Stomach (tissue), 9 donors: Measurements from ENCODE around the gene SENP7. TPM values are rescaled to one million over a fixed set of nuclear protein-coding genes. Genes with fewer than 3 reads are reported as not detected.

ENCODE experiments used
- DNase-seq, 2 donors: peaks; one replicate each; pipeline versions ENCODE4 v3.0.0 to v3.0.0-alpha.2; 2013 to 2019
- H3K27ac ChIP-seq, 5 donors: fragments of 200-600 bp in 4 of 5; sonication (generic) in 4 of 5; one replicate each; pipeline ENCODE4 v1.5.1; 2013 to 2019; ENCODE audit warnings: mild to moderate bottlenecking in 1 of 5, moderate library complexity in 1 of 5
- H3K27me3 ChIP-seq, 3 donors: fragments of 200-600 bp; sonication (generic); one replicate each; pipeline ENCODE4 v1.5.1; 2017 to 2019; ENCODE audit warnings: mixed run types in 1 of 3
- H3K36me3 ChIP-seq, 4 donors: fragments of 200-600 bp; sonication (generic); 1 replicate in 3 of 4; 2 replicates in 1 of 4; pipeline ENCODE4 v1.5.1; 2016 to 2019
- H3K4me1 ChIP-seq, 4 donors: fragments of 200-600 bp; sonication (generic); one replicate each; pipeline ENCODE4 v1.5.1; 2016 to 2019
- H3K4me3 ChIP-seq, 4 donors: fragments of 200-600 bp; sonication (generic) in 3 of 4; one replicate each; pipeline ENCODE4 v1.5.1; 2016 to 2019; ENCODE audit warnings: mild to moderate bottlenecking in 1 of 4
- H3K9me3 ChIP-seq, 4 donors: fragments of 200-600 bp; sonication (generic); one replicate each; pipeline ENCODE4 v1.5.1; 2016 to 2019
- EP300 ChIP-seq: sonication (generic); formaldehyde crosslinking; IDR thresholded peaks from one replicate; pipeline ENCODE4 v1.6.1; 2017; ENCODE audit warnings: antibody characterized with exemption
- POLR2A ChIP-seq, 4 donors: fragments of 450-650 bp; IDR thresholded peaks; one replicate each; pipeline ENCODE4 v1.6.1; 2016; ENCODE audit warnings: antibody characterized with exemption in 4 of 4, control low read depth in 2 of 4, mild to moderate bottlenecking in 1 of 4, moderate library complexity in 1 of 4
- POLR2AphosphoS5 ChIP-seq, 3 donors: sonication (generic); formaldehyde crosslinking; IDR thresholded peaks; one replicate each; pipeline ENCODE4 v1.6.1; 2016; ENCODE audit warnings: antibody characterized with exemption in 3 of 3
- WGBS, 5 donors: extraction: QIAGEN DNeasy Blood & Tissue Kit in 3 of 5; methylation state at CpG; one replicate each; pipeline versions ENCODE4 v1.1.5 to v1.1.7; 2013 to 2018; 5-methylcytosine and 5-hydroxymethylcytosine counted together
- intact Hi-C: fragments of 100-400 bp; cut with DNase I; formaldehyde crosslinking; loops from one replicate; pipeline ENCODE4 v1.15.1; 2023; ENCODE audit warnings: low total_unique reads
- polyA plus RNA-seq, 3 donors: library from polyadenylated mRNA; stranded (reverse); fragments of 200-250 nt; gene quantifications; one replicate each; pipeline ENCODE4 v1.2.3, GENCODE V29; 2013
- total RNA-seq, 5 donors: library from RNA; depleted of rRNA; stranded (reverse); fragments of >200 nt; gene quantifications; one replicate each; pipeline versions ENCODE4 v1.1.0 to v1.2.3, GENCODE V29; 2014 to 2016
- TF ChIP-seq, protein P1 (sequence below), 7 experiments: fragments of 450-650 bp in 4 of 7; fragments of 200-600 bp in 3 of 7; sonication (generic) in 3 of 7; IDR thresholded peaks; one replicate each; pipeline ENCODE4 v1.5.1; 2016 to 2019; ENCODE audit warnings: antibody characterized with exemption in 7 of 7, control low read depth in 2 of 7, mild to moderate bottlenecking in 1 of 7
- donor health status: healthy with polysubstance abuse.
- donor health status: Bipolar disorder and iron deficiency.
- donor health status: healthy.

SENP7 gene
- total and polyA plus RNA-seq, 8 donors = 1.4 to 93.1 (median 14.6) TPM

GRCh38 chr3:101418851-101419250 lies 94.2 kb downstream of the SENP7 start:
- peaks cover 0 to 9% (median 3%) of the 10 kb centered on the region in 4 donors for H3K36me3 ChIP-seq
- peaks cover 0 to 4% (median 0%) of the 10 kb centered on the region in 4 donors for H3K4me1 ChIP-seq
- H3K4me3 ChIP-seq = no peak overlapping the region
- H3K9me3 ChIP-seq = no peaks in the 10 kb centered on the region
- TF ChIP-seq EP300 (no peak), POLR2A (IDR thresholded peaks at IDR 0.05) (no peak), POLR2AphosphoS5 (IDR thresholded peaks at IDR 0.05) (no peak)
- TF ChIP-seq, protein P1, sequence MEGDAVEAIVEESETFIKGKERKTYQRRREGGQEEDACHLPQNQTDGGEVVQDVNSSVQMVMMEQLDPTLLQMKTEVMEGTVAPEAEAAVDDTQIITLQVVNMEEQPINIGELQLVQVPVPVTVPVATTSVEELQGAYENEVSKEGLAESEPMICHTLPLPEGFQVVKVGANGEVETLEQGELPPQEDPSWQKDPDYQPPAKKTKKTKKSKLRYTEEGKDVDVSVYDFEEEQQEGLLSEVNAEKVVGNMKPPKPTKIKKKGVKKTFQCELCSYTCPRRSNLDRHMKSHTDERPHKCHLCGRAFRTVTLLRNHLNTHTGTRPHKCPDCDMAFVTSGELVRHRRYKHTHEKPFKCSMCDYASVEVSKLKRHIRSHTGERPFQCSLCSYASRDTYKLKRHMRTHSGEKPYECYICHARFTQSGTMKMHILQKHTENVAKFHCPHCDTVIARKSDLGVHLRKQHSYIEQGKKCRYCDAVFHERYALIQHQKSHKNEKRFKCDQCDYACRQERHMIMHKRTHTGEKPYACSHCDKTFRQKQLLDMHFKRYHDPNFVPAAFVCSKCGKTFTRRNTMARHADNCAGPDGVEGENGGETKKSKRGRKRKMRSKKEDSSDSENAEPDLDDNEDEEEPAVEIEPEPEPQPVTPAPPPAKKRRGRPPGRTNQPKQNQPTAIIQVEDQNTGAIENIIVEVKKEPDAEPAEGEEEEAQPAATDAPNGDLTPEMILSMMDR (IDR thresholded peaks at IDR 0.05) = no peak
- intact Hi-C loops = no loop called here
- no peak for DNase-seq
- no peaks in the 10 kb centered on the region for H3K27me3 ChIP-seq
- WGBS, 5 donors = 79 to 93% (median 86%) methylated on average over 1 of the region's 1 CpG
- H3K27ac ChIP-seq = no peak overlapping the region

DNA sequence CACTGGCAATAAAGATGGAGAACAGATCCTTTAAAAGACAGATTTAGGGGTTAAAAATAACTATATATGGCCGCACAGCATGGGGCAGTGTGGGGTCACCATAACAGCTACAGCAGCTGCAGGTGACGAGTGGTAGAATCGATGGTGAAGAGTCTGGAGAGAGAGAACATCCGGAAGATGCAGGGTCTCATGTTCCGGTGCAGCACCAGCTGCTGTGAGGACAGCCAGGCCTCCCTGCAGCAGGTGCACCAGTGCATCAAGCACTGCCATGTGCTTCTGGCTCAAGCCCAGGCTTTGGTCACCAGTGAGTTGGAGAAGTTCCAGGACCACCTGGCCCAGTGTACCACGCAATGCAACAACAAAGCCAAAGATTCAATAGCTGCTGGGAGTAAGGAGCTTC lies 98.9 kb downstream of the SENP7 start:
- no peaks in the 10 kb centered on the region for H3K27me3 ChIP-seq
- intact Hi-C loops = no loop called here
- H3K9me3 ChIP-seq = peaks cover 0 to 3% (median under 1%) of the 10 kb centered on the region in 4 donors
- peaks cover 0 to 21% (median 4%) of the 10 kb centered on the region in 4 donors for H3K36me3 ChIP-seq
- no peak for DNase-seq
- no peak overlapping the region for H3K27ac ChIP-seq
- WGBS, 5 donors = 81 to 92% (median 84%) methylated on average over 6 of the region's 6 CpGs
- TF ChIP-seq POLR2A (IDR thresholded peaks at IDR 0.05) = no peak
- TF ChIP-seq EP300 = no peak
- TF ChIP-seq POLR2AphosphoS5 (IDR thresholded peaks at IDR 0.05) = no peak
- TF ChIP-seq, protein P1 (IDR thresholded peaks at IDR 0.05) = no peak
- H3K4me1 ChIP-seq = peaks cover 0 to 10% (median 0%) of the 10 kb centered on the region in 4 donors
- H3K4me3 ChIP-seq = no peak overlapping the region

GRCh38 chr3:101413656-101414055 lies 99.4 kb downstream of the SENP7 start:
- intact Hi-C loops = no loop called here
- H3K27ac ChIP-seq = no peak overlapping the region

GRCh38 chr3:101391413-101391950 lies 121.5 kb downstream of the SENP7 start:
- H3K27me3 ChIP-seq = no peaks in the 10 kb centered on the region
- TF ChIP-seq, protein P1 (IDR thresholded peaks at IDR 0.05) = no peak
- no peak for TF ChIP-seq POLR2AphosphoS5 (IDR thresholded peaks at IDR 0.05)
- TF ChIP-seq POLR2A (IDR thresholded peaks at IDR 0.05) = no peak
- TF ChIP-seq EP300 = no peak
- intact Hi-C loops = no loop called here

More at GRCh38 chr3:101413656-101414055, 99.4 kb downstream of the SENP7 start:
- 76 to 89% (median 84%) methylated on average over 2 of the region's 2 CpGs for WGBS, 5 donors
- no peak for TF ChIP-seq EP300
- Histone ChIP-seq H3K27me3 (no peaks in the 10 kb centered on the region), H3K4me1 (peaks cover 0 to 10% (median 0%) of the 10 kb centered on the region in 4 donors), H3K4me3 (no peak overlapping the region), H3K36me3 (peaks cover 0 to 25% (median 6%) of the 10 kb centered on the region in 4 donors), H3K9me3 (peaks cover 0 to 8% (median 4%) of the 10 kb centered on the region in 4 donors)
- DNase-seq = no peak

DNA sequence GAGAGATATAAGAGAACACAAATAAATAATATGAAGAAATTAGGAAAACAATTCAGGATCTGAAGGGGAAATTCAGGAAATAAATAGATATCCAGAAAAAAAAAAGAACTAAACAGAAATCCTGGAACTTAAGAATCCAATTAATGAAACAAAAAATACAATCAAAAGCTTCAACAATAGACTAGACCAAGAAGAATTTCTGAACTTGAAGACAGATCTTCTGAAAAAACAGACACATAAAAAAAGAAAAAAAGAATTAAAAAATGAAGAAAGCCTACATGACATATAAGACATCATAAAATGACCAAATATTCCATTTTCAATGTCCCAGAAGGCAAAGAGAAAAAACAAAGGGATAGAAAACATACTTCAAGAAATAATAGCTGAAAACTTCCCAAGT lies 124.3 kb downstream of the SENP7 start:
- Histone ChIP-seq H3K36me3 (peaks cover 0 to 24% (median 6%) of the 10 kb centered on the region in 4 donors), H3K4me3 (no peak overlapping the region), H3K27ac (no peak overlapping the region), H3K9me3 (peaks cover 0 to 18% (median 14%) of the 10 kb centered on the region in 4 donors), H3K4me1 (peaks cover 0 to 13% (median 5%) of the 10 kb centered on the region in 4 donors), H3K27me3 (no peaks in the 10 kb centered on the region)
- TF ChIP-seq POLR2A (IDR thresholded peaks at IDR 0.05) (no peak), POLR2AphosphoS5 (IDR thresholded peaks at IDR 0.05) (no peak), EP300 (no peak)
- TF ChIP-seq, protein P1 (IDR thresholded peaks at IDR 0.05) = no peak
- intact Hi-C loops = no loop called here
- no peak for DNase-seq

More at GRCh38 chr3:101391413-101391950, 121.5 kb downstream of the SENP7 start:
- 78 to 89% (median 80%) methylated on average over 1 of the region's 1 CpG for WGBS, 5 donors
- no peak overlapping the region for H3K4me3 ChIP-seq
- no peak overlapping the region for H3K27ac ChIP-seq
- H3K4me1 ChIP-seq = peaks cover 0 to 2% (median under 1%) of the 10 kb centered on the region in 4 donors
- peaks cover 0 to 18% (median 14%) of the 10 kb centered on the region in 4 donors for H3K9me3 ChIP-seq
- DNase-seq = no peak
- H3K36me3 ChIP-seq = peaks cover 0 to 43% (median 5%) of the 10 kb centered on the region in 4 donors
